ENCODE data around the gene SPEN. TPM values are rescaled to one million over a fixed set of nuclear protein-coding genes. Genes with fewer than 3 reads are reported as not detected.
"Not testable (repeated sequence)": the region's sequence is repeated elsewhere in the genome, so short reads cannot be mapped to it uniquely, and the experiment has no call there.

The SPEN gene
- total RNA-seq, 4 donors from 2014 or later: 51.8 to 94.9 (median 61.5) TPM

DNA sequence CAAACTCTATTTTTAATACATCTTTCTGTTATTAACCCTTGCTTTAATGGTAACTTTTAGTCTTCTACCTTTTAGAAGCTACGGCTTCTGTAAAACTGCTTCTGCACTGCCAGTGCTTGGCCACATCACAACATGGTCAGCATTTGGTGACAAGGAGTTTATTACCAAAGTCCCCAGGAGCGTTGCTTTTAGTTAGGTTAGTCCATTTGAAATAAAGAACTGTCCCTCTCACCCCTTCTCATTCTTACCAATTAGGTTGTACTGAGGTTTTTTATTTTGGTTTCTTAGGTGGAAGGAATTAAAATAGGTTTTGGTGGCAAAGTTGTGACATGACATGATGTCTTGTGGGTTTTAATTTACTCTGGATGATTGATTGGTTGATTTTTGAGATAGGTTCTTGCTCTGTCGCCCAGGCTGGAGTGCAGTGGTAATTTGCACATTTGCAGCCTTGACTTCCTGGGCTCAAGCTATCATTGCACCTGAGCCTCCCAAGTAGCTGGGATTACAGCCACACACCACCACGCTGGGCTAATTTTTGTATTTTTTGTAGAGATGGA lies 39.2 kb downstream of the SPEN start:
- Histone ChIP-seq H3K4me1 (peaks cover 0 to 21% (median 6%) of the 10 kb centered on the region in 4 donors), H3K27ac (peak overlapping the region; percentile 56 to 88 (median 76)), H3K27me3 (no peaks in the 10 kb centered on the region), H3K36me3 (no peaks in the 10 kb centered on the region), H3K9me3 (no peaks in the 10 kb centered on the region), H3K4me3 (peak overlapping the region; percentile 5 to 53 (median 22))
- TF ChIP-seq, protein P1, sequence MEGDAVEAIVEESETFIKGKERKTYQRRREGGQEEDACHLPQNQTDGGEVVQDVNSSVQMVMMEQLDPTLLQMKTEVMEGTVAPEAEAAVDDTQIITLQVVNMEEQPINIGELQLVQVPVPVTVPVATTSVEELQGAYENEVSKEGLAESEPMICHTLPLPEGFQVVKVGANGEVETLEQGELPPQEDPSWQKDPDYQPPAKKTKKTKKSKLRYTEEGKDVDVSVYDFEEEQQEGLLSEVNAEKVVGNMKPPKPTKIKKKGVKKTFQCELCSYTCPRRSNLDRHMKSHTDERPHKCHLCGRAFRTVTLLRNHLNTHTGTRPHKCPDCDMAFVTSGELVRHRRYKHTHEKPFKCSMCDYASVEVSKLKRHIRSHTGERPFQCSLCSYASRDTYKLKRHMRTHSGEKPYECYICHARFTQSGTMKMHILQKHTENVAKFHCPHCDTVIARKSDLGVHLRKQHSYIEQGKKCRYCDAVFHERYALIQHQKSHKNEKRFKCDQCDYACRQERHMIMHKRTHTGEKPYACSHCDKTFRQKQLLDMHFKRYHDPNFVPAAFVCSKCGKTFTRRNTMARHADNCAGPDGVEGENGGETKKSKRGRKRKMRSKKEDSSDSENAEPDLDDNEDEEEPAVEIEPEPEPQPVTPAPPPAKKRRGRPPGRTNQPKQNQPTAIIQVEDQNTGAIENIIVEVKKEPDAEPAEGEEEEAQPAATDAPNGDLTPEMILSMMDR (IDR thresholded peaks at IDR 0.05): peak in 3 of 6 experiments; percentile 7 to 21 (median 14)
- TF ChIP-seq POLR2A (IDR thresholded peaks at IDR 0.05): no peak
- DNase-seq: no peak

DNA sequence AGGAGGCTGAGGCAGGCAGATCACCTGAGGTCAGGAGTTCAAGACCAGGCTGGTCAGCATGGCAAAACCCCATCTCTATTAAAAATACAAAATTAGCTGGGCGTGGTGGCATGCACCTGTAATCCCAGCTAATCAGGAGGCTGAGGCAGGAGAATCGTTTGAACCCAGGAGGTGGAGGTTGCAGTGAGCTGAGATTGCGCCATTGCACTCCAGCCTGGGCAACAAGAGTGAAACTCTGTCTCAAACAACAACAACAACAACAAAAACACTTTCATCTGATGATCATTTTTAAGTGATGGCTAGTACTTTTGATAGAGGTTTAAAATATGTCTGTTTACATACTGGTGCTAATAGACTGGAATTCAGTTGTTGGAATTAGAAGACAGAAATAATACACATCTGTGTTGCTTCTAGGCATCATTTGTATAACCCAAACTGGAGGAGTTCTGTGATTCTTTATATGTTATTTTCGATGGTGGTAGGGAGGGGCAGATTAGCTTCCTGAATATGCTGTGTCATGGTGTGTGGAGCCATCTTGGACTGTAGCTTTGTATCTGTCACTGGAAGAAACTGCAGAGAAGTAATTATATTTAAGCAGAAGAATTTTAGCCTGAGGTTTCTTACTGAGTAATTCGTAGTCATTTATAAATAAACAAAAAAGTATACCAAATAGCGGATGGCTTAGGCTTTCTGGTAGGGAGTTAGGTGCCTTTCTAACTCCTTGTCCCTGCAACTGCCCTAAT lies 45.5 kb downstream of the SPEN start:
- not testable (repeated sequence) for H3K27me3 ChIP-seq, H3K4me3 ChIP-seq, H3K36me3 ChIP-seq, DNase-seq, H3K9me3 ChIP-seq
- H3K4me1 ChIP-seq: peaks cover 0 to 11% (median 0%) of the 10 kb centered on the region in 4 donors
- H3K27ac ChIP-seq: peak overlapping the region in 3 of 4 donors; percentile 5 to 54 (median 53)

DNA sequence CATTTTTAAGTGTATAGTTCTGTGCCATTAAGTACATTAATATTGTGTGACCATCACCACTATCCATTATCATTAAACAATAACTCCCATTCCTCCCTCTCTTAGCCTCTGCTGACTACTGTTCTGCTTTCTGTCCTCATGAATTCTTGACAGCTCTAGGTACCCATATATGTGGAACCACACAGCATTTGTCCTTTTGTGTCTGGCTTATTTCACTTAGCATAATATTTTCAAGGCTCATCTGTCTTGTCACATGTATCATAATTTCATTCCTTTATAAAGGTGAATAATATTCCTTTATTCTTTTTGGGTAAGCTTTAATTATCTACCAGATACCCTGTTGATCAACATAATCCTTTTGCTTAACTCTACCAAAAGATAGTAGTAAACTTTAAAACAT lies 47.7 kb downstream of the SPEN start:
- Histone ChIP-seq H3K27ac (no peak overlapping the region), H3K27me3 (no peaks in the 10 kb centered on the region), H3K4me1 (peaks cover 0 to 11% (median 0%) of the 10 kb centered on the region in 4 donors), H3K36me3 (no peaks in the 10 kb centered on the region), H3K4me3 (no peak overlapping the region), H3K9me3 (no peaks in the 10 kb centered on the region)
- TF ChIP-seq POLR2A (IDR thresholded peaks at IDR 0.05): no peak
- TF ChIP-seq, protein P1 (IDR thresholded peaks at IDR 0.05): no peak
- DNase-seq: no peak

DNA sequence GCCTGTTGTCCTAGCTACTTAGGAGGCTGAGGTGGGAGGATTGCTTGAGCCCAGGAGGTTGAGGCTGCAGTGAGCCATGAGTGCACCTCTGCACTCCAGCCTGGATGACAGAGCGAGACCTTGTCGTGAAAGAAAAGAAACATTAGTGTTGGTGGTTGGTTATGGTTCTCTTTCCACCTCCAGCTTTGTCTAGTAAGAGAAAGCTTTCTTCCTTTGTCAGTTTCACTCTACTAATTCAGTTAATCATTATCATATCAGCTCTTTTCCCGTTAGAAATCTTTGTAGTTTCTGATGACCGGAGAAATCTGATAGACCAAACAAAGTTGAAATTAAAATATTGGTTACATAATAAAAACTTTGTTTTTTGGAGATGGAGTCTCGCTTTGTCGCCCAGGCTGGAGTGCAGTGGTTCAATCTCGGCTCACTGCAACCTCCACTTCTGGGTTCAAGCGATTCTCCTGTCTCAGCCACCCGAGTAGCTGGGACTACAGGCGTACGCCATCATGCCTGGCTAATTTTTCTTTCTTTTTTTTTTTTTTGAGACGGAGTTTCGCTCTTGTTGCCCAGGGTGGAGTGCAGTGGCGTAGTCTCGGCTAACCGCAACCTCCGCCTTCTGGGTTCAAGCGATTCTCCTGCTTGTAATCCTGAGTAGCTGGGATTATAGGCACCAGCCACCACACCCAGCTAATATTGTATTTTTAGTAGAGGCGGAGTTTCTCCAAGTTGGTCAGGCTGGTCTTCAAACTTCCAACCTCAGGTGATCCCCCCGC lies 49.5 kb downstream of the SPEN start:
- H3K9me3 ChIP-seq, H3K27ac ChIP-seq, H3K4me3 ChIP-seq, H3K36me3 ChIP-seq, DNase-seq, H3K27me3 ChIP-seq: not testable (repeated sequence)
- peaks cover 0 to 11% (median 0%) of the 10 kb centered on the region in 4 donors for H3K4me1 ChIP-seq

- H3K9me3 ChIP-seq: no peaks in the 10 kb centered on the region
- H3K36me3 ChIP-seq: no peaks in the 10 kb centered on the region
- TF ChIP-seq POLR2A (IDR thresholded peaks at IDR 0.05): no peak
- TF ChIP-seq, protein P1 (IDR thresholded peaks at IDR 0.05): no peak
- H3K4me3 ChIP-seq: no peak overlapping the region
- H3K4me1 ChIP-seq: peaks cover 0 to 4% (median 0%) of the 10 kb centered on the region in 4 donors
- DNase-seq: no peak
- H3K27me3 ChIP-seq: no peaks in the 10 kb centered on the region
- H3K27ac ChIP-seq: no peak overlapping the region
These were observed 51.8 kb downstream of the SPEN start for GRCh38 chr1:15899266-15899665.

- no peak overlapping the region for H3K4me3 ChIP-seq
- H3K4me1 ChIP-seq: peaks cover 0 to 4% (median 0%) of the 10 kb centered on the region in 4 donors
- TF ChIP-seq POLR2A (IDR thresholded peaks at IDR 0.05): no peak
- TF ChIP-seq, protein P1 (IDR thresholded peaks at IDR 0.05): no peak
- DNase-seq: no peak
- no peaks in the 10 kb centered on the region for H3K36me3 ChIP-seq
- H3K27ac ChIP-seq: no peak overlapping the region
- H3K27me3 ChIP-seq: no peaks in the 10 kb centered on the region
- no peaks in the 10 kb centered on the region for H3K9me3 ChIP-seq
These were observed 53.3 kb downstream of the SPEN start for GRCh38 chr1:15900662-15901279.
